DLD1 (cell line): ENCODE data around the gene RNF207.

Experiments
- in situ Hi-C: cut with HindIII; loops from 2 replicates; pipeline ENCODE4 v1.10.0; 2017; ENCODE audit warnings: low sequenced_read_pairs

The RNF207 gene

GRCh38 chr1:6205849-6206519 lies at the start of gene RNF207:
Gene RNF207 (plus strand): TSS chr1:6206119. CDS start chr1:6206536, 417 bp downstream.
- in situ Hi-C loops = no loop called here

GRCh38 chr1:6157132-6157527 lies 48.8 kb upstream of the RNF207 start:
- in situ Hi-C loops = no loop called here

- in situ Hi-C loops = no loop called here
Observed at GRCh38 chr1:6157528-6158174, 48.3 kb upstream of the RNF207 start.

GRCh38 chr1:6158181-6158580 lies 47.7 kb upstream of the RNF207 start:
- in situ Hi-C loops = no loop called here

- in situ Hi-C loops = no loop called here
Observed at GRCh38 chr1:6162341-6162740, 43.6 kb upstream of the RNF207 start.

GRCh38 chr1:6162773-6163172 lies 43.1 kb upstream of the RNF207 start:
- in situ Hi-C loops = no loop called here

GRCh38 chr1:6163191-6163972 lies 42.5 kb upstream of the RNF207 start:
- in situ Hi-C loops = no loop called here

GRCh38 chr1:6163973-6164617 lies 41.8 kb upstream of the RNF207 start:
- in situ Hi-C loops = no loop called here

GRCh38 chr1:6165027-6165426 lies 40.9 kb upstream of the RNF207 start:
- in situ Hi-C loops = no loop called here

GRCh38 chr1:6165441-6165985 lies 40.4 kb upstream of the RNF207 start:
- in situ Hi-C loops = no loop called here

- in situ Hi-C loops = no loop called here
Observed at GRCh38 chr1:6166221-6166620, 39.7 kb upstream of the RNF207 start.

- in situ Hi-C loops = no loop called here
Observed at GRCh38 chr1:6166655-6167390, 39.1 kb upstream of the RNF207 start.

- in situ Hi-C loops = no loop called here
Observed at GRCh38 chr1:6167391-6168303, 38.3 kb upstream of the RNF207 start.

GRCh38 chr1:6168947-6169586 lies 36.9 kb upstream of the RNF207 start:
- in situ Hi-C loops = no loop called here

- in situ Hi-C loops = no loop called here
Observed at GRCh38 chr1:6170116-6170741, 35.7 kb upstream of the RNF207 start.

GRCh38 chr1:6170742-6171201 lies 35.1 kb upstream of the RNF207 start:
- in situ Hi-C loops = no loop called here

GRCh38 chr1:6171548-6172124 lies 34.3 kb upstream of the RNF207 start:
- in situ Hi-C loops = no loop called here

- in situ Hi-C loops = no loop called here
Observed at GRCh38 chr1:6172549-6172948, 33.4 kb upstream of the RNF207 start.
